Breast epithelium (tissue), 3 donors: ENCODE data around the gene MDGA2.

Experiments used
- POLR2A ChIP-seq: fragments of 450-650 bp; IDR thresholded peaks from one replicate; pipeline ENCODE4 v1.6.1; 2016; ENCODE audit warnings: antibody characterized with exemption, mild to moderate bottlenecking, moderate library complexity
- TF ChIP-seq, protein P1 (sequence below), 3 donors: fragments of 450-650 bp; IDR thresholded peaks; one replicate each; pipeline ENCODE4 v1.5.1; 2016 to 2017; ENCODE audit warnings: antibody characterized with exemption in 3 of 3, mild to moderate bottlenecking in 3 of 3, moderate library complexity in 3 of 3

DNA sequence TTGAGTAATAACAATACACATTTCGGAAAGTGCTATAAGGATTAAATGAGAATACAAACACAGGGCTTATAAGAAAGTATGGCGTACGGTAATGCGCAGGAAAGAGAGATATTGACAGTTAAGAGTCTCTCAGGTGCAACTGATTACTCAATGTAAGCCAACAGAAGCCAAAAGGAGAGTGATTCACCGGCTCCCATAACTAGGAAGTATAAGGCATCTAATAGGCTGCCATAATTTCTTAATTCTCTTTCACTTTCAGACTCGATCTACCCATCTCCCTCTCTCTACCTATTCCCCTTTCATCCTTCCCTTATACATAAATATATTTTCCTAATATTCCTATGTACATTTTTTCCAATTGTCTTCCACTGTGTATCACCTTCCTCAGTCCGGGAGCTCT, 90.0 kb downstream of the MDGA2 start:
- TF ChIP-seq, protein P1, sequence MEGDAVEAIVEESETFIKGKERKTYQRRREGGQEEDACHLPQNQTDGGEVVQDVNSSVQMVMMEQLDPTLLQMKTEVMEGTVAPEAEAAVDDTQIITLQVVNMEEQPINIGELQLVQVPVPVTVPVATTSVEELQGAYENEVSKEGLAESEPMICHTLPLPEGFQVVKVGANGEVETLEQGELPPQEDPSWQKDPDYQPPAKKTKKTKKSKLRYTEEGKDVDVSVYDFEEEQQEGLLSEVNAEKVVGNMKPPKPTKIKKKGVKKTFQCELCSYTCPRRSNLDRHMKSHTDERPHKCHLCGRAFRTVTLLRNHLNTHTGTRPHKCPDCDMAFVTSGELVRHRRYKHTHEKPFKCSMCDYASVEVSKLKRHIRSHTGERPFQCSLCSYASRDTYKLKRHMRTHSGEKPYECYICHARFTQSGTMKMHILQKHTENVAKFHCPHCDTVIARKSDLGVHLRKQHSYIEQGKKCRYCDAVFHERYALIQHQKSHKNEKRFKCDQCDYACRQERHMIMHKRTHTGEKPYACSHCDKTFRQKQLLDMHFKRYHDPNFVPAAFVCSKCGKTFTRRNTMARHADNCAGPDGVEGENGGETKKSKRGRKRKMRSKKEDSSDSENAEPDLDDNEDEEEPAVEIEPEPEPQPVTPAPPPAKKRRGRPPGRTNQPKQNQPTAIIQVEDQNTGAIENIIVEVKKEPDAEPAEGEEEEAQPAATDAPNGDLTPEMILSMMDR (IDR thresholded peaks at IDR 0.05), result no peak
- TF ChIP-seq POLR2A, result no peak
